H1 (cell line): ENCODE results near the gene ZSWIM6. TPM values are rescaled to one million over a fixed set of nuclear protein-coding genes. Genes with fewer than 3 reads are reported as not detected.

ENCODE experiments used
- CTCF ChIA-PET: fragments of 300-600 bp; sonication (Branson Sonifier 250); formaldehyde crosslinking; loops from one replicate; lab custom pipeline; 2021; ENCODE audit not compliant: partially characterized antibody; lab: Charles Lee
- POLR2A ChIA-PET: fragments of 300-600 bp; sonication (Branson Sonifier 250); formaldehyde crosslinking; loops from one replicate; lab custom pipeline; 2021; ENCODE audit warnings: inconsistent platforms; ENCODE audit not compliant: partially characterized antibody; lab: Charles Lee
- DNase-seq, 2 experiments: peaks; one replicate each; pipeline versions ENCODE4 v3.0.0 to v3.0.0-alpha.2; 2010 to 2022; ENCODE audit warnings: low spot score in 2 of 2, low read depth in 1 of 2, mixed read lengths in 1 of 2
- FAIRE-seq: peaks from 2 replicates; lab custom pipeline; 2011; peaks lifted over from hg19 to GRCh38; lab: Jason Lieb, UNC
- H2AFZ ChIP-seq: 2 replicates; pipeline ENCODE4 v1.8.1; 2012; ENCODE audit warnings: low read length, inconsistent platforms
- H2AK5ac ChIP-seq: 2 replicates; pipeline ENCODE4 v1.6.1; 2013; ENCODE audit warnings: low read depth, low read length
- H2BK120ac ChIP-seq: replicated peaks from 2 replicates; pipeline ENCODE3; 2013; ENCODE audit warnings: low read depth, low read length, inconsistent platforms
- H2BK12ac ChIP-seq: 2 replicates; pipeline ENCODE4 v1.6.1; 2013; ENCODE audit warnings: low read depth, low read length
- H2BK15ac ChIP-seq: 2 replicates; pipeline ENCODE4 v1.6.1; 2013; ENCODE audit warnings: low read length
- H2BK20ac ChIP-seq: 2 replicates; pipeline ENCODE4 v1.6.1; 2013; ENCODE audit warnings: low read length
- H2BK5ac ChIP-seq: 2 replicates; pipeline ENCODE4 v1.6.1; 2013; ENCODE audit warnings: low read depth, low read length
- H3K14ac ChIP-seq: 2 replicates; pipeline ENCODE4 v1.6.1; 2013; ENCODE audit warnings: inconsistent platforms; ENCODE audit not compliant: insufficient read length
- H3K18ac ChIP-seq: 2 replicates; pipeline ENCODE4 v1.6.1; 2013; ENCODE audit warnings: low read length; ENCODE audit errors: extremely low read depth
- H3K23ac ChIP-seq: 2 replicates; pipeline ENCODE4 v1.6.1; 2013; ENCODE audit warnings: inconsistent platforms; ENCODE audit not compliant: insufficient read length
- H3K23me2 ChIP-seq: 2 replicates; pipeline ENCODE4 v1.6.1; 2013; ENCODE audit warnings: low read depth, low read length
- H3K27ac ChIP-seq: 2 replicates; pipeline ENCODE4 v1.6.1; 2011; ENCODE audit warnings: low read depth, low read length, inconsistent platforms
- H3K27me3 ChIP-seq, 4 experiments: replicated peaks in 1 of 4; 1 replicate in 1 of 4; 2 replicates in 3 of 4; pipeline versions ENCODE4 v1.6.1 to v1.8.1; 2011 to 2013; ENCODE audit warnings: low read length in 3 of 4, mild to moderate bottlenecking in 3 of 4, inconsistent platforms in 2 of 4, mixed read lengths in 2 of 4, moderate library complexity in 1 of 4; ENCODE audit not compliant: control insufficient read depth in 3 of 4, insufficient read depth in 3 of 4; ENCODE audit errors: extremely low read depth in 1 of 4
- H3K36me3 ChIP-seq, 4 experiments: 2 replicates each; pipeline versions ENCODE4 v1.6.1 to v1.8.1; 2011 to 2013; ENCODE audit warnings: mild to moderate bottlenecking in 4 of 4, low read length in 3 of 4, moderate library complexity in 2 of 4, control low read depth in 1 of 4, inconsistent platforms in 1 of 4; ENCODE audit not compliant: insufficient read depth in 4 of 4, control insufficient read depth in 2 of 4
- H3K4ac ChIP-seq: replicated peaks from 2 replicates; pipeline ENCODE3; 2013; ENCODE audit warnings: low read length, low read depth, mixed read lengths, inconsistent platforms; ENCODE audit not compliant: insufficient read length
- H3K4me1 ChIP-seq, 4 experiments: replicated peaks in 1 of 4; 1 replicate in 1 of 4; 2 replicates in 3 of 4; pipeline versions ENCODE4 v1.6.1 to v1.8.1; 2011 to 2013; ENCODE audit warnings: low read length in 3 of 4, inconsistent platforms in 2 of 4, mixed read lengths in 1 of 4; ENCODE audit not compliant: insufficient read depth in 4 of 4, control insufficient read depth in 3 of 4
- H3K4me2 ChIP-seq, 2 experiments: 2 replicates each; pipeline versions ENCODE4 v1.6.1 to v1.8.1; 2011 to 2013; ENCODE audit warnings: low read depth in 2 of 2, low read length in 2 of 2, control low read depth in 1 of 2, inconsistent platforms in 1 of 2, mild to moderate bottlenecking in 1 of 2; ENCODE audit not compliant: insufficient read depth in 1 of 2
- H3K4me3 ChIP-seq, 4 experiments: fragments of 200-600, 300-600 bp in 1 of 4; sonication (generic), shearing (Covaris generic), sonication (Bioruptor Twin) in 1 of 4; 2 replicates each; pipeline versions ENCODE4 v1.5.1 to v1.8.1; 2011 to 2016; ENCODE audit warnings: low read length in 4 of 4, low read depth in 3 of 4, control low read depth in 2 of 4, inconsistent platforms in 2 of 4, mild to moderate bottlenecking in 2 of 4, mixed read lengths in 1 of 4, moderate library complexity in 1 of 4; ENCODE audit not compliant: insufficient read depth in 2 of 4; ENCODE audit errors: extremely low read depth in 1 of 4
- H3K56ac ChIP-seq: replicated peaks from 2 replicates; pipeline ENCODE3; 2013; ENCODE audit warnings: low read depth, mild to moderate bottlenecking, mixed read lengths, low read length, inconsistent platforms; ENCODE audit not compliant: insufficient read length
- H3K79me1 ChIP-seq: 2 replicates; pipeline ENCODE4 v1.6.1; 2013; ENCODE audit warnings: low read depth, low read length, control low read depth
- H3K79me2 ChIP-seq, 2 experiments: 2 replicates each; pipeline versions ENCODE4 v1.6.1 to v1.8.1; 2012 to 2013; ENCODE audit warnings: low read length in 2 of 2, mild to moderate bottlenecking in 2 of 2, inconsistent platforms in 1 of 2; ENCODE audit not compliant: insufficient read depth in 2 of 2, control insufficient read depth in 1 of 2
- H3K9ac ChIP-seq, 4 experiments: replicated peaks in 1 of 4; 1 replicate in 1 of 4; 2 replicates in 3 of 4; pipeline versions ENCODE4 v1.6.1 to v1.8.1; 2011 to 2013; ENCODE audit warnings: low read depth in 3 of 4, low read length in 3 of 4, control low read depth in 2 of 4, mild to moderate bottlenecking in 2 of 4, moderate library complexity in 2 of 4, inconsistent platforms in 1 of 4; ENCODE audit errors: extremely low read depth in 1 of 4
- H3K9me3 ChIP-seq, 2 experiments: 2 replicates each; pipeline versions ENCODE4 v1.6.1 to v1.8.1; 2012 to 2013; ENCODE audit warnings: mild to moderate bottlenecking in 2 of 2, moderate library complexity in 2 of 2, control low read depth in 1 of 2, inconsistent platforms in 1 of 2, low read depth in 1 of 2, low read length in 1 of 2, mixed read lengths in 1 of 2; ENCODE audit not compliant: insufficient read depth in 2 of 2
- H4K20me1 ChIP-seq, 2 experiments: replicated peaks in 1 of 2; 2 replicates each; pipeline versions ENCODE3 to v1.8.1; 2011 to 2013; ENCODE audit warnings: inconsistent platforms in 2 of 2, low read length in 2 of 2, mild to moderate bottlenecking in 1 of 2; ENCODE audit not compliant: insufficient read depth in 2 of 2, control insufficient read depth in 1 of 2
- H4K5ac ChIP-seq: 2 replicates; pipeline ENCODE4 v1.6.1; 2013; ENCODE audit warnings: low read length, low read depth, mixed read lengths, inconsistent platforms; ENCODE audit not compliant: insufficient read length
- H4K8ac ChIP-seq: 2 replicates; pipeline ENCODE4 v1.8.0; 2013; ENCODE audit warnings: mild to moderate bottlenecking, moderate library complexity, low read length, inconsistent platforms; ENCODE audit not compliant: insufficient read depth; ENCODE audit errors: extremely low read depth
- H4K91ac ChIP-seq: replicated peaks from 2 replicates; pipeline ENCODE3; 2013; ENCODE audit warnings: low read length, mixed read lengths, inconsistent platforms; ENCODE audit not compliant: insufficient read length
- BACH1 ChIP-seq: IDR thresholded peaks from 2 replicates; pipeline ENCODE4 v1.6.1; 2012; ENCODE audit warnings: low read length, improper control_type of control experiment
- CEBPB ChIP-seq: IDR thresholded peaks from 2 replicates; pipeline ENCODE4 v1.6.1; 2012; ENCODE audit warnings: low read depth, low read length
- EGR1 ChIP-seq: IDR thresholded peaks from 2 replicates; pipeline ENCODE4 v1.6.1; 2011; ENCODE audit warnings: low read depth, low read length, borderline replicate concordance
- EP300 ChIP-seq, 2 experiments: IDR thresholded peaks; 1 replicate in 1 of 2; 2 replicates in 1 of 2; pipeline ENCODE4 v1.6.1; 2011 to 2012; ENCODE audit warnings: low read depth in 2 of 2, low read length in 2 of 2, mild to moderate bottlenecking in 2 of 2, borderline replicate concordance in 1 of 2, inconsistent platforms in 1 of 2, moderate library complexity in 1 of 2
- FOSL1 ChIP-seq: IDR thresholded peaks from 2 replicates; pipeline ENCODE4 v1.6.1; 2011; ENCODE audit warnings: mild to moderate bottlenecking, low read depth, low read length, moderate library complexity; ENCODE audit not compliant: insufficient read depth
- HDAC6 ChIP-seq: IDR thresholded peaks from one replicate; pipeline ENCODE4 v1.7.1; 2012; ENCODE audit warnings: low read depth, mild to moderate bottlenecking, inconsistent platforms, low read length, moderate library complexity
- PHF8 ChIP-seq: fragments of 200-600 bp; sonication (generic); conservative IDR thresholded peaks from 2 replicates; pipeline ENCODE4 v1.7.1; 2012; ENCODE audit warnings: low read depth, mild to moderate bottlenecking, inconsistent platforms, low read length, moderate library complexity
- POLR2AphosphoS5 ChIP-seq: IDR thresholded peaks from 2 replicates; pipeline ENCODE4 v1.6.1; 2011; ENCODE audit warnings: low read depth, low read length
- RBBP5 ChIP-seq: IDR thresholded peaks from 2 replicates; pipeline ENCODE4 v1.7.1; 2012; ENCODE audit warnings: low read depth, mild to moderate bottlenecking, inconsistent platforms, low read length, moderate library complexity, borderline replicate concordance
- RXRA ChIP-seq: IDR thresholded peaks from 2 replicates; pipeline ENCODE4 v1.6.1; 2011; ENCODE audit warnings: low read depth, mild to moderate bottlenecking, low read length, moderate library complexity; ENCODE audit not compliant: insufficient read depth
- SIRT6 ChIP-seq: IDR thresholded peaks from one replicate; pipeline ENCODE4 v1.7.1; 2012; ENCODE audit warnings: low read length, inconsistent platforms
- SIX5 ChIP-seq: IDR thresholded peaks from 2 replicates; pipeline ENCODE4 v1.6.1; 2011; ENCODE audit warnings: mild to moderate bottlenecking, low read depth, low read length
- SP2 ChIP-seq: IDR thresholded peaks from 2 replicates; pipeline ENCODE4 v1.6.1; 2012; ENCODE audit warnings: mild to moderate bottlenecking, low read length, inconsistent platforms
- SP4 ChIP-seq: IDR thresholded peaks from 2 replicates; pipeline ENCODE4 v1.6.1; 2012; ENCODE audit warnings: low read length, inconsistent platforms
- TBP ChIP-seq: IDR thresholded peaks from 2 replicates; pipeline ENCODE4 v1.6.1; 2011; ENCODE audit warnings: low read depth, low read length, improper control_type of control experiment
- WGBS, 2 experiments: shearing (Covaris generic) in 1 of 2; methylation state at CpG; one replicate each; pipeline versions ENCODE4 v1.1.6 to v1.1.7; 2013 to 2015; ENCODE audit warnings: low lambda C conversion rate in 2 of 2, mixed read lengths in 2 of 2, inconsistent platforms in 1 of 2, low coverage in 1 of 2, missing lambda C conversion rate in 1 of 2; ENCODE audit not compliant: insufficient replicate concordance in 2 of 2, insufficient coverage in 1 of 2, insufficient read length in 1 of 2; ENCODE audit errors: extremely low coverage in 1 of 2, missing lambda C conversion rate in 1 of 2; 5-methylcytosine and 5-hydroxymethylcytosine counted together
- polyA plus RNA-seq, 7 experiments: library from polyadenylated mRNA; depleted of rRNA in 3 of 7; stranded (reverse) in 5 of 7; unstranded in 2 of 7; fragments of >200 nt in 5 of 7; fragments of 200-250 nt in 2 of 7; gene quantifications; 1 replicate in 5 of 7; 2 replicates in 1 of 7; 4 replicates in 1 of 7; pipeline versions ENCODE4 v1.2.1 to v1.2.3, GENCODE V29; 2011 to 2013; ENCODE audit warnings: missing spikeins in 2 of 7, mixed read lengths in 2 of 7
- total RNA-seq: library from RNA; stranded (reverse); fragmentation: NEBNext Ultra II Directional; extraction: Animal tissue kit (Norgen Biotek cat#: 25700); gene quantifications from 2 replicates; pipeline ENCODE4 v1.2.1, GENCODE V29; 2021

The ZSWIM6 gene
- total and polyA plus RNA-seq, 2 of the 8 experiments (the other 6 are each of a cell fraction or from before 2014, with no cell fraction given), result 7.9 to 12.4 TPM

DNA sequence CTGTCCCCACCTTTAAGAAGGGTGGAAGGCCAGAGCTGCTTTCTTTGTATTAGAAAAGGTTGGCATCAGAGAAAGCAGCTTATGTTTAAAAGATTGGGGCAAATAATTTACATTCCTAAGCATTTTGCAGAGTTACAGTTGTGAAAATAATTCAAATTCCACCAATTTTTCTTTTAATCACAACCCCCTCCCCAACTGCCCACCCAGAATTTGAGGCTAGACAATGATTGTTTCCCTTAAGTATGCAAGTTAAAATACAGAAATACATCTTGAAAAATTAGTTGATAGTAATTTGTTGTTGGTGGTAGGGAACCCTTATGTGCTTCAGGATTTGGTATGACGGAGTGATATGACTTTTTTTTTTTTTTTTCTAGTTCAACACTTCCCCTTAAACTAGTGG lies 133.0 kb downstream of the ZSWIM6 start:
- no peak overlapping the region for H2AK5ac ChIP-seq
- no peak overlapping the region for H4K5ac ChIP-seq
- no peak overlapping the region for H2BK15ac ChIP-seq
- H3K9ac ChIP-seq, result no peak overlapping the region
- H2BK5ac ChIP-seq, result no peak overlapping the region
- H2BK120ac ChIP-seq, result no peak overlapping the region
- TF ChIP-seq SP4 (no peak), POLR2AphosphoS5 (no peak), RXRA (no peak), SIX5 (no peak), SP2 (no peak), CEBPB (no peak), TBP (no peak), EGR1 (no peak), EP300 (IDR thresholded peaks at IDR 0.05; ENCODE audit: borderline replicate concordance in 1 of 2, low read depth in 2 of 2, low read length in 2 of 2) (no peak), HDAC6 (no peak), FOSL1 (no peak), RBBP5 (no peak), BACH1 (no peak), SIRT6 (no peak), PHF8 (no peak)
- H2BK20ac ChIP-seq, result no peak overlapping the region
- no peak overlapping the region for H3K27ac ChIP-seq
- no peak overlapping the region for H2AFZ ChIP-seq
- H3K4me1 ChIP-seq, result peaks cover 0 to 8% (median 2%) of the 10 kb centered on the region in 4 experiments; a peak in 1 of 7 replicates
- H3K79me2 ChIP-seq, result peaks cover 0 to 25% of the 10 kb centered on the region in 2 experiments; a peak in 2 of 4 replicates
- H3K4me3 ChIP-seq, result no peak overlapping the region
- no peak overlapping the region for H3K4me2 ChIP-seq
- H3K56ac ChIP-seq, result no peak overlapping the region
- H3K9me3 ChIP-seq, result no peaks in the 10 kb centered on the region
- H3K23me2 ChIP-seq, result no peaks in the 10 kb centered on the region
- H3K23ac ChIP-seq, result no peak overlapping the region
- H4K91ac ChIP-seq, result no peak overlapping the region
- DNase-seq (no peak), FAIRE-seq (no peak)
- no peaks in the 10 kb centered on the region for H3K27me3 ChIP-seq
- H3K18ac ChIP-seq, result no peak overlapping the region
- H4K20me1 ChIP-seq, result peaks cover 0 to 2% of the 10 kb centered on the region in 2 experiments
- ChIA-PET CTCF (no interaction called here), POLR2A (no interaction called here)
- no peaks in the 10 kb centered on the region; a peak in 1 of 8 replicates for H3K36me3 ChIP-seq
- H2BK12ac ChIP-seq, result no peak overlapping the region
- H3K4ac ChIP-seq, result no peak overlapping the region
- WGBS, 2 experiments, result 89% methylated on average over 1 of the region's 1 CpG; no CpG with 5 or more reads in 1 of the 2 experiments
- H3K14ac ChIP-seq, result no peak overlapping the region
- H3K79me1 ChIP-seq, result no peaks in the 10 kb centered on the region; the same call in 1 of the 2 replicates
- H4K8ac ChIP-seq, result no peak overlapping the region
